Left ventricle myocardium inferior (tissue), 1 donor: ENCODE results near the gene TERT. TPM values are rescaled to one million over a fixed set of nuclear protein-coding genes. Genes with fewer than 3 reads are reported as not detected.

Experiments used
- DNase-seq: peaks from one replicate; pipeline ENCODE4 v3.0.0-alpha.2; 2020
- H3K27ac ChIP-seq: fragments of 200-600 bp; replicated peaks from 2 replicates; pipeline ENCODE4 v1.8.0; 2021
- H3K27me3 ChIP-seq: fragments of 200-600 bp; 2 replicates; pipeline ENCODE4 v1.8.0; 2021; ENCODE audit warnings: low read depth
- H3K36me3 ChIP-seq: fragments of 200-600 bp; 2 replicates; pipeline ENCODE4 v1.8.0; 2021
- H3K4me1 ChIP-seq: fragments of 200-600 bp; 2 replicates; pipeline ENCODE4 v1.8.0; 2021
- H3K4me3 ChIP-seq: fragments of 200-600 bp; 2 replicates; pipeline ENCODE4 v1.8.0; 2021; ENCODE audit warnings: mild to moderate bottlenecking, moderate library complexity
- H3K9me3 ChIP-seq: fragments of 200-600 bp; replicated peaks from 2 replicates; pipeline ENCODE4 v1.8.0; 2021
- CTCF ChIP-seq: fragments of 200-600 bp; IDR thresholded peaks from 2 replicates; pipeline ENCODE4 v1.8.0; 2021; ENCODE audit warnings: antibody characterized with exemption, mild to moderate bottlenecking, borderline replicate concordance
- intact Hi-C: fragments of 100-400 bp; cut with micrococcal nuclease; formaldehyde crosslinking; loops from one replicate; pipeline ENCODE4 v1.11.0; 2022
- total RNA-seq: library from RNA; stranded (reverse); fragmentation: NEBNext Ultra II Directional; extraction: Animal tissue kit (Norgen Biotek cat#: 25700); gene quantifications from one replicate; pipeline ENCODE4 v1.2.1, GENCODE V29; 2021
- donor health status: DM: no; HTN: yes; CAD: no; lungs with severe emphysema.

The TERT gene
- total RNA-seq, 1 donor from 2014 or later: not detected

- DNase-seq: no peak
- no peaks in the 10 kb centered on the region for H3K36me3 ChIP-seq
Observed at GRCh38 chr5:1245905-1246576, 48.8 kb downstream of the TERT start.

GRCh38 chr5:1244976-1245375, 49.9 kb downstream of the TERT start:
- no peaks in the 10 kb centered on the region for H3K9me3 ChIP-seq
- H3K4me1 ChIP-seq: no peaks in the 10 kb centered on the region
- no peak for DNase-seq
- no peak overlapping the region for H3K27ac ChIP-seq
- intact Hi-C loops: no loop called here
- no peaks in the 10 kb centered on the region for H3K36me3 ChIP-seq
- TF ChIP-seq CTCF: no peak
- peaks cover 88% of the 10 kb centered on the region for H3K27me3 ChIP-seq
- no peak overlapping the region for H3K4me3 ChIP-seq

More at GRCh38 chr5:1245905-1246576, 48.8 kb downstream of the TERT start:
- no peaks in the 10 kb centered on the region for H3K9me3 ChIP-seq
- H3K27ac ChIP-seq: no peak overlapping the region
- H3K4me3 ChIP-seq: no peak overlapping the region
- H3K27me3 ChIP-seq: peaks cover 96% of the 10 kb centered on the region
- no peaks in the 10 kb centered on the region for H3K4me1 ChIP-seq
- intact Hi-C loops: no loop called here
- TF ChIP-seq CTCF: no peak

GRCh38 chr5:1244255-1244654, 50.6 kb downstream of the TERT start:
- DNase-seq: no peak
- H3K27me3 ChIP-seq: peaks cover 81% of the 10 kb centered on the region
- intact Hi-C loops: no loop called here

GRCh38 chr5:1243487-1244130, 51.3 kb downstream of the TERT start:
- H3K36me3 ChIP-seq: no peaks in the 10 kb centered on the region
- no peaks in the 10 kb centered on the region for H3K9me3 ChIP-seq
- H3K27me3 ChIP-seq: peaks cover 75% of the 10 kb centered on the region
- no peaks in the 10 kb centered on the region for H3K4me1 ChIP-seq
- no peak for DNase-seq
- intact Hi-C loops: no loop called here
- H3K27ac ChIP-seq: no peak overlapping the region
- no peak overlapping the region for H3K4me3 ChIP-seq
- no peak for TF ChIP-seq CTCF

More at GRCh38 chr5:1244255-1244654, 50.6 kb downstream of the TERT start:
- Histone ChIP-seq H3K9me3 (no peaks in the 10 kb centered on the region), H3K27ac (no peak overlapping the region), H3K36me3 (no peaks in the 10 kb centered on the region), H3K4me3 (no peak overlapping the region), H3K4me1 (no peaks in the 10 kb centered on the region)
- TF ChIP-seq CTCF: no peak

- Histone ChIP-seq H3K27ac (no peak overlapping the region), H3K4me1 (no peaks in the 10 kb centered on the region), H3K9me3 (no peaks in the 10 kb centered on the region), H3K27me3 (peaks cover 68% of the 10 kb centered on the region), H3K4me3 (no peak overlapping the region), H3K36me3 (no peaks in the 10 kb centered on the region)
- intact Hi-C loops: no loop called here
- no peak for DNase-seq
- no peak for TF ChIP-seq CTCF
Observed at GRCh38 chr5:1242733-1243486, 52.0 kb downstream of the TERT start.
